A549 (cell line): ENCODE data around the gene PBX1. TPM values are rescaled to one million over a fixed set of nuclear protein-coding genes. Genes with fewer than 3 reads are reported as not detected.
A peak's percentile ranks its signal among the peaks of the same experiment; 100 is the strongest.

ENCODE experiments used
- ATAC-seq, 2 experiments: fragments of 200-7000 bp in 1 of 2; fragments of >200 bp in 1 of 2; cut with Nextera tagmentation in 1 of 2; cut with Tn5 transposase in 1 of 2; 3 replicates each; pipeline versions ENCODE4 v1.8.0 to v1.9.1; 2018 to 2020; ENCODE audit warnings: mild to moderate bottlenecking in 1 of 2, moderate library complexity in 1 of 2
- CTCF ChIA-PET: fragments of 300-600 bp; sonication (Branson Sonifier 250); formaldehyde crosslinking; extraction: SDS; loops from one replicate; lab custom pipeline; 2021; ENCODE audit warnings: antibody characterized with exemption, inconsistent platforms; lab: Yijun Ruan, JAX
- POLR2A ChIA-PET: fragments of 350-600 bp; formaldehyde crosslinking; extraction: SDS; loops from one replicate; lab custom pipeline; 2021; ENCODE audit warnings: antibody characterized with exemption, inconsistent platforms; lab: Yijun Ruan, JAX
- DNase-seq, 2 experiments: peaks; one replicate each; pipeline versions ENCODE4 v3.0.0 to v3.0.0-alpha.2; 2011 to 2016; ENCODE audit warnings: low read depth in 1 of 2, low spot score in 1 of 2
- FAIRE-seq: peaks from 2 replicates; lab custom pipeline; 2011; peaks lifted over from hg19 to GRCh38; lab: Jason Lieb, UNC
- H3K27ac ChIP-seq, 2 experiments: fragments of >200 bp; sonication (Bioruptor Twin); formaldehyde crosslinking; 3 replicates each; pipeline ENCODE4 v1.5.1; 2016 to 2017
- H3K4me1 ChIP-seq: fragments of >200 bp; sonication (Bioruptor Twin); formaldehyde crosslinking; 3 replicates; pipeline ENCODE4 v1.6.1; 2016
- H3K4me2 ChIP-seq: fragments of >200 bp; sonication (Bioruptor Twin); formaldehyde crosslinking; 3 replicates; pipeline ENCODE4 v1.6.1; 2016
- H3K4me3 ChIP-seq: fragments of >200 bp; sonication (Bioruptor Twin); formaldehyde crosslinking; 3 replicates; pipeline ENCODE4 v1.5.1; 2016
- H3K9me3 ChIP-seq: fragments of >200 bp; sonication (Bioruptor Twin); formaldehyde crosslinking; 3 replicates; pipeline ENCODE4 v1.6.1; 2016
- ATOH8 ChIP-seq: fragments of 250-450 bp; sonication (Bioruptor Pico); IDR thresholded peaks from 2 replicates; pipeline ENCODE4 v1.5.0; 2020; ENCODE audit warnings: low read depth, mild to moderate bottlenecking, moderate library complexity
- CEBPB ChIP-seq, 2 experiments: fragments of >200 bp in 1 of 2; sonication (Bioruptor Twin) in 1 of 2; formaldehyde crosslinking in 1 of 2; IDR thresholded peaks; 2 replicates each; pipeline ENCODE4 v1.6.1; 2012 to 2016
- CHD4 ChIP-seq: fragments of 200-600 bp; sonication (generic); IDR thresholded peaks from 2 replicates; pipeline ENCODE4 v1.6.1; 2016; ENCODE audit warnings: antibody characterized with exemption, mild to moderate bottlenecking, borderline replicate concordance
- EHF ChIP-seq: fragments of 250-450 bp; sonication (Bioruptor Pico); IDR thresholded peaks from 2 replicates; pipeline ENCODE4 v1.5.0; 2020; ENCODE audit warnings: mild to moderate bottlenecking
- ESRRA ChIP-seq: fragments of 150-350 bp; IDR thresholded peaks from 2 replicates; pipeline ENCODE4 v1.6.1; 2014; ENCODE audit warnings: mild to moderate bottlenecking, low read length, borderline replicate concordance
- FOXS1 ChIP-seq: fragments of 250-450 bp; sonication (Bioruptor Pico); IDR thresholded peaks from 2 replicates; pipeline ENCODE4 v1.5.0; 2020; ENCODE audit warnings: mild to moderate bottlenecking, moderate library complexity
- HES2 ChIP-seq: fragments of >200 bp; sonication (Bioruptor Twin); formaldehyde crosslinking; IDR thresholded peaks from 2 replicates; pipeline ENCODE4 v1.6.1; 2016
- HOXB13 ChIP-seq: fragments of 250-450 bp; sonication (Bioruptor Pico); IDR thresholded peaks from 2 replicates; pipeline ENCODE4 v1.5.0; 2020; ENCODE audit warnings: low read depth, mild to moderate bottlenecking, moderate library complexity
- HOXB5 ChIP-seq: fragments of 250-450 bp; sonication (Bioruptor Pico); IDR thresholded peaks from 2 replicates; pipeline ENCODE4 v1.5.0; 2020; ENCODE audit warnings: mild to moderate bottlenecking, moderate library complexity
- JUN ChIP-seq, 2 experiments: fragments of >200 bp; sonication (Bioruptor Twin); formaldehyde crosslinking; IDR thresholded peaks; 2 replicates in 1 of 2; 3 replicates in 1 of 2; pipeline ENCODE4 v1.6.1; 2016 to 2017
- KDM5A ChIP-seq: fragments of 200-600 bp; sonication (generic); IDR thresholded peaks from 2 replicates; pipeline ENCODE4 v1.6.1; 2016; ENCODE audit warnings: antibody characterized with exemption, mild to moderate bottlenecking
- MYC ChIP-seq: IDR thresholded peaks from 2 replicates; pipeline ENCODE4 v1.6.1; 2012; ENCODE audit warnings: mild to moderate bottlenecking, inconsistent platforms, low read length, improper control_type of control experiment, borderline replicate concordance
- POLR2AphosphoS2 ChIP-seq: conservative IDR thresholded peaks from 2 replicates; pipeline ENCODE4 v1.6.1; 2012; ENCODE audit warnings: low read length, improper control_type of control experiment, inconsistent platforms
- RAD21 ChIP-seq, 2 experiments: fragments of >200 bp in 1 of 2; sonication (Bioruptor Twin) in 1 of 2; formaldehyde crosslinking in 1 of 2; IDR thresholded peaks in 1 of 2; conservative IDR thresholded peaks in 1 of 2; 2 replicates in 1 of 2; 3 replicates in 1 of 2; pipeline ENCODE4 v1.6.1; 2012 to 2018; ENCODE audit warnings: inconsistent platforms in 1 of 2
- RCOR1 ChIP-seq: fragments of 150-350 bp; IDR thresholded peaks from 2 replicates; pipeline ENCODE4 v1.6.1; 2014; ENCODE audit warnings: antibody characterized with exemption, low read length, low read depth
- RFX5 ChIP-seq: fragments of 450-650 bp; IDR thresholded peaks from 2 replicates; pipeline ENCODE4 v1.7.1; 2014; ENCODE audit warnings: antibody characterized with exemption, mild to moderate bottlenecking, moderate library complexity
- SMC3 ChIP-seq: fragments of >200 bp; sonication (Bioruptor Twin); formaldehyde crosslinking; IDR thresholded peaks from 3 replicates; pipeline ENCODE4 v1.6.1; 2018; ENCODE audit warnings: inconsistent platforms
- TP53 ChIP-seq: fragments of 250-450 bp; sonication (Bioruptor Pico); IDR thresholded peaks from 2 replicates; pipeline ENCODE4 v1.5.0; 2021; ENCODE audit warnings: mild to moderate bottlenecking, moderate library complexity
- ZC3H11A ChIP-seq: fragments of 450-650 bp; IDR thresholded peaks from 2 replicates; pipeline ENCODE4 v1.6.1; 2014; ENCODE audit warnings: antibody characterized with exemption, mild to moderate bottlenecking
- WGBS: methylation state at CpG from one replicate; pipeline ENCODE4 v1.1.6; 2017; ENCODE audit errors: missing lambda C conversion rate; 5-methylcytosine and 5-hydroxymethylcytosine counted together
- polyA plus RNA-seq, 4 experiments: library from polyadenylated mRNA; depleted of rRNA in 3 of 4; stranded (reverse); fragments of >200 nt; fragmentation: RNase III in 1 of 4; extraction: RNeasy Plus Mini Kit Qiagen cat#74134 plus additional on column Dnase treatment in 1 of 4; gene quantifications; 2 replicates in 3 of 4; 3 replicates in 1 of 4; pipeline ENCODE4 v1.2.3, GENCODE V29; 2011 to 2017
- TF ChIP-seq, protein P1 (sequence below): fragments of 200-600 bp; sonication (generic); IDR thresholded peaks from 2 replicates; pipeline ENCODE4 v1.6.1; 2016; ENCODE audit warnings: antibody characterized with exemption, mild to moderate bottlenecking, moderate library complexity
- TF ChIP-seq, protein P2 (sequence below): fragments of >200 bp; sonication (Bioruptor Twin); formaldehyde crosslinking; IDR thresholded peaks from 3 replicates; pipeline ENCODE4 v1.5.1; 2016
- TF ChIP-seq, protein P3 (sequence below): IDR thresholded peaks from 2 replicates; pipeline ENCODE4 v1.6.1; 2012

PBX1 gene
- polyA plus RNA-seq, 2 of the 4 experiments (the other 2 are of a cell fraction) = 47.8 to 61.5 TPM

DNA sequence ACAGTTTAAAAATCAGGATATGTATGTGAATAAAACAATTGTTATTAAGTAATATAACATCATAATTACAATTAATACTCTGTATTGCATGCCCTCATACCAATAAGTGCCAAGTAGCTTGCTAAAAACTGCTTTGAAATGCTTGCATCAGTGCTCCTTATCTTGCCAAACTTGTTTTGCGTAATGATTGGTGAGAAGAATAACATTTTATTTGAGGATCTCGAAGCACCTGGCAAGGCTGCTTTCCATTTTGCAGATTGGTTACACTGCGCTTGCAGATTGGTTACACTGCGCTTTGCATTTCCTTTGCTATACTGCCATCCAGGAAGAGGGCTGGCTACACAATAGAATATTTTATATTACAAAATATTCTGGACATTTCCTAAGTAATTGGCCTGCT, 1.7 kb upstream of the PBX1 start:
- H3K4me1 ChIP-seq = peaks cover 12% of the 10 kb centered on the region
- POLR2A ChIA-PET = no interaction called here
- H3K4me2 ChIP-seq = peak overlapping the region; percentile 90
- 76% methylated on average over 4 of the region's 4 CpGs for WGBS
- no peak for DNase-seq
- peak overlapping the region; percentile 38 to 53; a peak in 5 of 6 replicates for H3K27ac ChIP-seq
- peaks cover 9% of the 10 kb centered on the region; the same call in 2 of the 3 replicates for H3K9me3 ChIP-seq
- no peak for TF ChIP-seq KDM5A
- no peak for TF ChIP-seq HES2
- TF ChIP-seq MYC = no peak
- TF ChIP-seq CHD4 = no peak
- no peak for TF ChIP-seq TP53 (CRISPR knock-in tag)
- no peak for TF ChIP-seq RCOR1
- no peak for TF ChIP-seq EHF (CRISPR knock-in tag)
- TF ChIP-seq HOXB13 (CRISPR knock-in tag) = no peak
- ATAC-seq = no peak
- H3K4me3 ChIP-seq = no peak overlapping the region
- CTCF ChIA-PET = interaction anchor here (0.6 to 1.8 kb wide), 3 partner anchors 11 to 173 kb away, joined by 3 read pairs; no protein-coding TSS in a partner anchor
- FAIRE-seq = no peak

GRCh38 chr1:164559342-164560051, 513 bp downstream of the PBX1 start:
- peak overlapping the region; percentile 90 for H3K4me2 ChIP-seq
- no peaks in the 10 kb centered on the region for H3K9me3 ChIP-seq
- ChIA-PET CTCF (interaction anchor here (0.5 to 1.2 kb wide), 4 partner anchors 24 to 228 kb away, joined by 4 to 6 read pairs (median 5); no protein-coding TSS in a partner anchor), POLR2A (interaction anchor here (0.7 to 1.5 kb wide), 8 partner anchors 10 to 721 kb away, joined by 3 to 10 read pairs (median 4); no protein-coding TSS in a partner anchor)
- peak overlapping the region; percentile 81 to 91 for H3K27ac ChIP-seq
- FAIRE-seq = no peak
- TF ChIP-seq CEBPB (IDR thresholded peaks at IDR 0.05) (0 out of 4 replicates have a peak, but pooled peaks of 1 of the 2 experiments have one; percentile 15), RAD21 (conservative IDR thresholded peaks at IDR 0.05 in 1 of 2, IDR thresholded peaks at IDR 0.05 in 1 of 2) (peak in 1 of 2 experiments; percentile 28; a peak in 1 of 5 replicates), JUN (IDR thresholded peaks at IDR 0.05) (peak in 1 of 2 experiments; percentile 36; a peak in 3 of 5 replicates), HOXB5 (CRISPR knock-in tag) (no peak)
- WGBS = 2% methylated on average over 14 of the region's 20 CpGs
- peak overlapping the region; percentile 59 for H3K4me3 ChIP-seq
- peaks cover 18% of the 10 kb centered on the region for H3K4me1 ChIP-seq
- ATAC-seq = peak; percentile 46 to 49
- DNase-seq = peak; percentile 15 to 52

- 2% methylated on average over 11 of the region's 11 CpGs for WGBS
Measured at GRCh38 chr1:164560121-164560541, 1.1 kb downstream of the PBX1 start.

DNA sequence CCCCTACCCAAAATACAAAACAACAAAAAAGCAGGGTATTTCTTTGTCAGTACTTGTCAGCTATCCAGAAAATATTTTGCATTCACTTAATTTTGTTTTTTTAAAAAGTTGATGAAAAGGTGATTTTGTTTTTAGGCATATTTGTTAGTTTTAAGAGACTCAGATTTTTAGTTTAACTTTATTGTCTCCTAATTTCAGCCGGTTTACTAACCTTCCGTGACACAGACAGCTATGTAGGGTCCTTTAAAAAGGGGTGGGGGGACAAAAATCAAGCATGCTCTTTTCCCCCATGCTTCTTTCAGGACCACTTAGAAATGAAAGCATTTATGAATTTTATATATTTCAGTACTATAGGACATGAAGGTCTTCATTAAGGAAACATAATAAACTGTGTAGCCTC, 1.6 kb downstream of the PBX1 start:
- DNase-seq (no peak), ATAC-seq (no peak), FAIRE-seq (peak; percentile 32)
- ChIA-PET POLR2A (no interaction called here), CTCF (no interaction called here)
- Histone ChIP-seq H3K4me2 (peak overlapping the region; percentile 90), H3K9me3 (no peaks in the 10 kb centered on the region), H3K27ac (peak overlapping the region; percentile 81 to 91), H3K4me1 (peaks cover 29% of the 10 kb centered on the region), H3K4me3 (peak overlapping the region; percentile 59)
- 4% methylated on average over 2 of the region's 2 CpGs for WGBS
- no peak for TF ChIP-seq RFX5
- TF ChIP-seq, protein P1, sequence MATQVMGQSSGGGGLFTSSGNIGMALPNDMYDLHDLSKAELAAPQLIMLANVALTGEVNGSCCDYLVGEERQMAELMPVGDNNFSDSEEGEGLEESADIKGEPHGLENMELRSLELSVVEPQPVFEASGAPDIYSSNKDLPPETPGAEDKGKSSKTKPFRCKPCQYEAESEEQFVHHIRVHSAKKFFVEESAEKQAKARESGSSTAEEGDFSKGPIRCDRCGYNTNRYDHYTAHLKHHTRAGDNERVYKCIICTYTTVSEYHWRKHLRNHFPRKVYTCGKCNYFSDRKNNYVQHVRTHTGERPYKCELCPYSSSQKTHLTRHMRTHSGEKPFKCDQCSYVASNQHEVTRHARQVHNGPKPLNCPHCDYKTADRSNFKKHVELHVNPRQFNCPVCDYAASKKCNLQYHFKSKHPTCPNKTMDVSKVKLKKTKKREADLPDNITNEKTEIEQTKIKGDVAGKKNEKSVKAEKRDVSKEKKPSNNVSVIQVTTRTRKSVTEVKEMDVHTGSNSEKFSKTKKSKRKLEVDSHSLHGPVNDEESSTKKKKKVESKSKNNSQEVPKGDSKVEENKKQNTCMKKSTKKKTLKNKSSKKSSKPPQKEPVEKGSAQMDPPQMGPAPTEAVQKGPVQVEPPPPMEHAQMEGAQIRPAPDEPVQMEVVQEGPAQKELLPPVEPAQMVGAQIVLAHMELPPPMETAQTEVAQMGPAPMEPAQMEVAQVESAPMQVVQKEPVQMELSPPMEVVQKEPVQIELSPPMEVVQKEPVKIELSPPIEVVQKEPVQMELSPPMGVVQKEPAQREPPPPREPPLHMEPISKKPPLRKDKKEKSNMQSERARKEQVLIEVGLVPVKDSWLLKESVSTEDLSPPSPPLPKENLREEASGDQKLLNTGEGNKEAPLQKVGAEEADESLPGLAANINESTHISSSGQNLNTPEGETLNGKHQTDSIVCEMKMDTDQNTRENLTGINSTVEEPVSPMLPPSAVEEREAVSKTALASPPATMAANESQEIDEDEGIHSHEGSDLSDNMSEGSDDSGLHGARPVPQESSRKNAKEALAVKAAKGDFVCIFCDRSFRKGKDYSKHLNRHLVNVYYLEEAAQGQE = peak; percentile 33
- TF ChIP-seq RCOR1 = no peak
- TF ChIP-seq, protein P2, sequence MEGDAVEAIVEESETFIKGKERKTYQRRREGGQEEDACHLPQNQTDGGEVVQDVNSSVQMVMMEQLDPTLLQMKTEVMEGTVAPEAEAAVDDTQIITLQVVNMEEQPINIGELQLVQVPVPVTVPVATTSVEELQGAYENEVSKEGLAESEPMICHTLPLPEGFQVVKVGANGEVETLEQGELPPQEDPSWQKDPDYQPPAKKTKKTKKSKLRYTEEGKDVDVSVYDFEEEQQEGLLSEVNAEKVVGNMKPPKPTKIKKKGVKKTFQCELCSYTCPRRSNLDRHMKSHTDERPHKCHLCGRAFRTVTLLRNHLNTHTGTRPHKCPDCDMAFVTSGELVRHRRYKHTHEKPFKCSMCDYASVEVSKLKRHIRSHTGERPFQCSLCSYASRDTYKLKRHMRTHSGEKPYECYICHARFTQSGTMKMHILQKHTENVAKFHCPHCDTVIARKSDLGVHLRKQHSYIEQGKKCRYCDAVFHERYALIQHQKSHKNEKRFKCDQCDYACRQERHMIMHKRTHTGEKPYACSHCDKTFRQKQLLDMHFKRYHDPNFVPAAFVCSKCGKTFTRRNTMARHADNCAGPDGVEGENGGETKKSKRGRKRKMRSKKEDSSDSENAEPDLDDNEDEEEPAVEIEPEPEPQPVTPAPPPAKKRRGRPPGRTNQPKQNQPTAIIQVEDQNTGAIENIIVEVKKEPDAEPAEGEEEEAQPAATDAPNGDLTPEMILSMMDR = no peak
- TF ChIP-seq POLR2AphosphoS2 = no peak
- no peak for TF ChIP-seq ZC3H11A

More at GRCh38 chr1:164560121-164560541, 1.1 kb downstream of the PBX1 start:
- Histone ChIP-seq H3K4me2 (peak overlapping the region; percentile 90), H3K4me1 (peaks cover 25% of the 10 kb centered on the region), H3K27ac (peak overlapping the region; percentile 81 to 91), H3K9me3 (no peaks in the 10 kb centered on the region), H3K4me3 (peak overlapping the region; percentile 59)
- ChIA-PET POLR2A (no interaction called here), CTCF (no interaction called here)
- FAIRE-seq (no peak), DNase-seq (no peak), ATAC-seq (no peak)
- no peak for TF ChIP-seq SMC3
- TF ChIP-seq CEBPB (IDR thresholded peaks at IDR 0.05) = no peak
- no peak for TF ChIP-seq RFX5
- TF ChIP-seq FOXS1 (CRISPR knock-in tag) = no peak
- TF ChIP-seq ESRRA = no peak
- no peak for TF ChIP-seq ATOH8 (CRISPR knock-in tag)
- no peak for TF ChIP-seq JUN (IDR thresholded peaks at IDR 0.05)
- TF ChIP-seq, protein P3, sequence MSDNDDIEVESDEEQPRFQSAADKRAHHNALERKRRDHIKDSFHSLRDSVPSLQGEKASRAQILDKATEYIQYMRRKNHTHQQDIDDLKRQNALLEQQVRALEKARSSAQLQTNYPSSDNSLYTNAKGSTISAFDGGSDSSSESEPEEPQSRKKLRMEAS = no peak
- no peak for TF ChIP-seq EHF (CRISPR knock-in tag)
